Measurements from ENCODE around the gene PLSCR1.

PLSCR1 gene

GRCh38 chr3:146544002-146544928, at the start of gene PLSCR1:
Gene PLSCR1 (minus strand): TSS chr3:146544607. CDS start chr3:146536552, 8,055 bp downstream.
- peak; percentile 60 to 77 (median 67) for DNase-seq (ENCODE audit: low read depth in 3 of 3)

GRCh38 chr3:146593776-146594175, 49.4 kb upstream of the PLSCR1 start:
- no peak for DNase-seq (ENCODE audit: low read depth in 3 of 3)

GRCh38 chr3:146590521-146590920, 46.1 kb upstream of the PLSCR1 start:
- no peak for DNase-seq (ENCODE audit: low read depth in 3 of 3)

- DNase-seq (ENCODE audit: low read depth in 3 of 3) = peak in 1 of 3 donors; percentile 4
These were observed 45.6 kb upstream of the PLSCR1 start for GRCh38 chr3:146589899-146590508.

- no peak for DNase-seq (ENCODE audit: low read depth in 3 of 3)
These were observed 40.7 kb upstream of the PLSCR1 start for GRCh38 chr3:146585156-146585555.

- no peak for DNase-seq (ENCODE audit: low read depth in 3 of 3)
These were observed 37.6 kb upstream of the PLSCR1 start for GRCh38 chr3:146581951-146582467.

- DNase-seq (ENCODE audit: low read depth in 3 of 3) = no peak
These were observed 36.7 kb upstream of the PLSCR1 start for GRCh38 chr3:146581080-146581601.

GRCh38 chr3:146577662-146578061, 33.3 kb upstream of the PLSCR1 start:
- DNase-seq (ENCODE audit: low read depth in 3 of 3) = no peak

- no peak for DNase-seq (ENCODE audit: low read depth in 3 of 3)
These were observed 31.2 kb upstream of the PLSCR1 start for GRCh38 chr3:146575636-146576035.

GRCh38 chr3:146574173-146574572, 29.8 kb upstream of the PLSCR1 start:
- DNase-seq (ENCODE audit: low read depth in 3 of 3) = no peak

- DNase-seq (ENCODE audit: low read depth in 3 of 3) = no peak
These were observed 24.9 kb upstream of the PLSCR1 start for GRCh38 chr3:146569314-146569713.

GRCh38 chr3:146566138-146566537, 21.7 kb upstream of the PLSCR1 start:
- DNase-seq (ENCODE audit: low read depth in 3 of 3) = no peak

GRCh38 chr3:146561879-146562278, 17.5 kb upstream of the PLSCR1 start:
- DNase-seq (ENCODE audit: low read depth in 3 of 3) = no peak

- no peak for DNase-seq (ENCODE audit: low read depth in 3 of 3)
These were observed 17.1 kb upstream of the PLSCR1 start for GRCh38 chr3:146561463-146561862.

- no peak for DNase-seq (ENCODE audit: low read depth in 3 of 3)
These were observed 16.3 kb upstream of the PLSCR1 start for GRCh38 chr3:146560678-146561077.

- DNase-seq (ENCODE audit: low read depth in 3 of 3) = no peak
These were observed 15.0 kb upstream of the PLSCR1 start for GRCh38 chr3:146559388-146559787.

GRCh38 chr3:146558781-146559180, 14.4 kb upstream of the PLSCR1 start:
- no peak for DNase-seq (ENCODE audit: low read depth in 3 of 3)

GRCh38 chr3:146557745-146558144, 13.3 kb upstream of the PLSCR1 start:
- DNase-seq (ENCODE audit: low read depth in 3 of 3) = no peak

GRCh38 chr3:146555311-146555710, 10.9 kb upstream of the PLSCR1 start:
- DNase-seq (ENCODE audit: low read depth in 3 of 3) = no peak

- DNase-seq (ENCODE audit: low read depth in 3 of 3) = no peak
These were observed 9.8 kb upstream of the PLSCR1 start for GRCh38 chr3:146554151-146554760.

- no peak for DNase-seq (ENCODE audit: low read depth in 3 of 3)
These were observed 6.5 kb upstream of the PLSCR1 start for GRCh38 chr3:146550743-146551510.
